Measurements from ENCODE around the gene MATCAP1.
A peak's percentile ranks its signal among the peaks of the same experiment; 100 is the strongest.

The MATCAP1 gene

GRCh38 chr16:67183627-67184452 is at the start of gene MATCAP1:
Gene MATCAP1, minus strand, starts transcription at chr16:67183963. Its CDS starts 3,353 bp downstream, at chr16:67180610.
- peak; percentile 95 for DNase-seq

GRCh38 chr16:67230809-67231660 is 47.3 kb upstream of the MATCAP1 start:
- no peak for DNase-seq

- DNase-seq = no peak
Observed at GRCh38 chr16:67229906-67230808, 46.4 kb upstream of the MATCAP1 start.

- DNase-seq = no peak
Observed at GRCh38 chr16:67228905-67229304, 45.1 kb upstream of the MATCAP1 start.

GRCh38 chr16:67228034-67228785 is 44.4 kb upstream of the MATCAP1 start:
- no peak for DNase-seq

- DNase-seq = no peak
Observed at GRCh38 chr16:67227567-67227921, 43.8 kb upstream of the MATCAP1 start.

GRCh38 chr16:67226804-67227566 is 43.2 kb upstream of the MATCAP1 start, which contains the start of gene TMEM208:
Gene TMEM208, plus strand, starts transcription at chr16:67227130. Its CDS starts 89 bp downstream, at chr16:67227219.
- DNase-seq = peak; percentile 97

GRCh38 chr16:67226295-67226803 is 42.6 kb upstream of the MATCAP1 start:
- DNase-seq = no peak

- DNase-seq = no peak
Observed at GRCh38 chr16:67223992-67224391, 40.2 kb upstream of the MATCAP1 start.

- no peak for DNase-seq
Observed at GRCh38 chr16:67216612-67217490, 33.1 kb upstream of the MATCAP1 start.

- DNase-seq = no peak
Observed at GRCh38 chr16:67215706-67216105, 31.9 kb upstream of the MATCAP1 start.

GRCh38 chr16:67213197-67214019 is 29.6 kb upstream of the MATCAP1 start:
- DNase-seq = no peak

GRCh38 chr16:67212766-67213165 is 29.0 kb upstream of the MATCAP1 start:
- DNase-seq = no peak

- DNase-seq = no peak
Observed at GRCh38 chr16:67211674-67212073, 27.9 kb upstream of the MATCAP1 start.

- no peak for DNase-seq
Observed at GRCh38 chr16:67210069-67210937, 26.5 kb upstream of the MATCAP1 start.

- DNase-seq = no peak
Observed at GRCh38 chr16:67209565-67209964, 25.8 kb upstream of the MATCAP1 start.

- DNase-seq = no peak
Observed at GRCh38 chr16:67208154-67208896, 24.6 kb upstream of the MATCAP1 start.

All from stimulated activated naive CD4-positive, alpha-beta T cell treated with Interleukin-2 at 50 U/mL for 16 hours (primary cell).